ENCODE results near the gene PDE6C.

PDE6C gene

GRCh38 chr10:93612311-93612710, at the start of gene PDE6C:
Gene PDE6C (plus strand): TSS chr10:93612537. CDS start chr10:93612726, 189 bp downstream.
- no peaks in the 10 kb centered on the region for H3K9me3 ChIP-seq (ENCODE audit: insufficient read depth, low read length)
- no peaks in the 10 kb centered on the region for H3K36me3 ChIP-seq (replicated peaks; ENCODE audit: low read depth, low read length)
- TF ChIP-seq EZH2phosphoT487 (IDR thresholded peaks at IDR 0.05; ENCODE audit: low read depth): no peak
- no peak within 1 kb of the TSS for H3K27ac ChIP-seq (ENCODE audit: low read length)
- H3K4me3 ChIP-seq (ENCODE audit: low read length): no peak within 1 kb of the TSS
- no peaks in the 10 kb centered on the region for H3K79me2 ChIP-seq (ENCODE audit: low read length)
- no peaks in the 10 kb centered on the region for H3K4me1 ChIP-seq (ENCODE audit: low read length)
- no peak within 1 kb of the TSS for H3K9ac ChIP-seq (ENCODE audit: low read length)
- no peak within 1 kb of the TSS for H2AFZ ChIP-seq (ENCODE audit: low read depth, low read length)
- no peak within 1 kb of the TSS for H3K4me2 ChIP-seq (ENCODE audit: low read length)
- H4K20me1 ChIP-seq (ENCODE audit: insufficient read depth, low read length): no peaks in the 10 kb centered on the region
- H3K27me3 ChIP-seq (ENCODE audit: low read depth, low read length): no peaks in the 10 kb centered on the region

GRCh38 chr10:93565446-93565845, 46.9 kb upstream of the PDE6C start:
- H3K79me2 ChIP-seq (ENCODE audit: low read length): no peaks in the 10 kb centered on the region
- H3K36me3 ChIP-seq (replicated peaks; ENCODE audit: low read depth, low read length): no peaks in the 10 kb centered on the region
- no peak overlapping the region for H3K4me3 ChIP-seq (ENCODE audit: low read length)
- no peak overlapping the region for H3K27ac ChIP-seq (ENCODE audit: low read length)
- H2AFZ ChIP-seq (ENCODE audit: low read depth, low read length): no peak overlapping the region
- TF ChIP-seq CTCF (IDR thresholded peaks at IDR 0.05; ENCODE audit: low read depth, low read length) (no peak), EZH2phosphoT487 (IDR thresholded peaks at IDR 0.05; ENCODE audit: low read depth) (no peak)
- no peaks in the 10 kb centered on the region for H4K20me1 ChIP-seq (ENCODE audit: insufficient read depth, low read length)
- no peaks in the 10 kb centered on the region for H3K4me1 ChIP-seq (ENCODE audit: low read length)
- no peak overlapping the region for H3K4me2 ChIP-seq (ENCODE audit: low read length)
- no peak overlapping the region for H3K9ac ChIP-seq (ENCODE audit: low read length)
- H3K9me3 ChIP-seq (ENCODE audit: insufficient read depth, low read length): no peaks in the 10 kb centered on the region
- H3K27me3 ChIP-seq (ENCODE audit: low read depth, low read length): no peaks in the 10 kb centered on the region

- no peaks in the 10 kb centered on the region for H3K27me3 ChIP-seq (ENCODE audit: low read depth, low read length)
- no peak within 1 kb of the TSS for H3K4me2 ChIP-seq (ENCODE audit: low read length)
- no peak within 1 kb of the TSS for H3K27ac ChIP-seq (ENCODE audit: low read length)
Measured at GRCh38 chr10:93566435-93567276, 45.7 kb upstream of the PDE6C start, which contains the start of gene FFAR4. Gene FFAR4 (plus strand): TSS chr10:93566665. CDS start chr10:93566721, 56 bp downstream.

GRCh38 chr10:93567277-93568104, 44.8 kb upstream of the PDE6C start:
- Histone ChIP-seq H3K9me3 (ENCODE audit: insufficient read depth, low read length) (no peaks in the 10 kb centered on the region), H3K36me3 (replicated peaks; ENCODE audit: low read depth, low read length) (no peaks in the 10 kb centered on the region), H3K9ac (ENCODE audit: low read length) (no peak overlapping the region), H3K4me2 (ENCODE audit: low read length) (no peak overlapping the region), H3K27ac (ENCODE audit: low read length) (no peak overlapping the region), H3K4me1 (ENCODE audit: low read length) (no peaks in the 10 kb centered on the region), H4K20me1 (ENCODE audit: insufficient read depth, low read length) (no peaks in the 10 kb centered on the region), H3K79me2 (ENCODE audit: low read length) (no peaks in the 10 kb centered on the region), H2AFZ (ENCODE audit: low read depth, low read length) (no peak overlapping the region), H3K4me3 (ENCODE audit: low read length) (no peak overlapping the region), H3K27me3 (ENCODE audit: low read depth, low read length) (no peaks in the 10 kb centered on the region)
- no peak for TF ChIP-seq CTCF (IDR thresholded peaks at IDR 0.05; ENCODE audit: low read depth, low read length)
- TF ChIP-seq EZH2phosphoT487 (IDR thresholded peaks at IDR 0.05; ENCODE audit: low read depth): no peak

More at GRCh38 chr10:93566435-93567276, 45.7 kb upstream of the PDE6C start, which contains the start of gene FFAR4:
- no peaks in the 10 kb centered on the region for H3K4me1 ChIP-seq (ENCODE audit: low read length)
- no peaks in the 10 kb centered on the region for H3K36me3 ChIP-seq (replicated peaks; ENCODE audit: low read depth, low read length)
- TF ChIP-seq CTCF (IDR thresholded peaks at IDR 0.05; ENCODE audit: low read depth, low read length): no peak
- no peak for TF ChIP-seq EZH2phosphoT487 (IDR thresholded peaks at IDR 0.05; ENCODE audit: low read depth)
- no peaks in the 10 kb centered on the region for H4K20me1 ChIP-seq (ENCODE audit: insufficient read depth, low read length)
- H3K9ac ChIP-seq (ENCODE audit: low read length): no peak within 1 kb of the TSS
- no peak within 1 kb of the TSS for H3K4me3 ChIP-seq (ENCODE audit: low read length)
- no peak within 1 kb of the TSS for H2AFZ ChIP-seq (ENCODE audit: low read depth, low read length)
- H3K79me2 ChIP-seq (ENCODE audit: low read length): no peaks in the 10 kb centered on the region
- H3K9me3 ChIP-seq (ENCODE audit: insufficient read depth, low read length): no peaks in the 10 kb centered on the region

Measured in OCI-LY3 (cell line).